Fibroblast of lung (primary cell): Measurements from ENCODE around the gene IGSF9B. TPM values are rescaled to one million over a fixed set of nuclear protein-coding genes. Genes with fewer than 3 reads are reported as not detected.

Experiments
- DNase-seq, 2 donors: peaks; one replicate each; pipeline versions ENCODE4 v3.0.0 to v3.0.0-alpha.2; 2010; ENCODE audit warnings: low read depth in 2 of 2
- H2AFZ ChIP-seq: 2 replicates; pipeline ENCODE4 v1.5.1; 2012; ENCODE audit warnings: low read length, control low read depth, inconsistent platforms
- H3K27ac ChIP-seq: 2 replicates; pipeline ENCODE4 v1.5.1; 2011; ENCODE audit warnings: low read length, control low read depth; ENCODE audit not compliant: insufficient read depth
- H3K27me3 ChIP-seq: 2 replicates; pipeline ENCODE4 v1.5.1; 2011; ENCODE audit warnings: mild to moderate bottlenecking, low read length; ENCODE audit not compliant: control insufficient read depth, insufficient read depth
- H3K36me3 ChIP-seq: 2 replicates; pipeline ENCODE4 v1.5.1; 2011; ENCODE audit warnings: low read length; ENCODE audit not compliant: control insufficient read depth, insufficient read depth
- H3K4me1 ChIP-seq: 2 replicates; pipeline ENCODE4 v1.5.1; 2011; ENCODE audit warnings: low read length; ENCODE audit not compliant: control insufficient read depth, insufficient read depth; ENCODE audit errors: extremely low read depth
- H3K4me2 ChIP-seq: 2 replicates; pipeline ENCODE4 v1.5.1; 2011; ENCODE audit warnings: low read length, control low read depth; ENCODE audit not compliant: insufficient read depth; ENCODE audit errors: extremely low read depth
- H3K4me3 ChIP-seq, 4 experiments: fragments of 200-600 bp in 1 of 4; sonication (generic) in 1 of 4; replicated peaks in 1 of 4; 2 replicates each; pipeline ENCODE4 v1.5.1; 2011 to 2016; ENCODE audit warnings: low read length in 4 of 4, low read depth in 3 of 4, mild to moderate bottlenecking in 3 of 4, control low read depth in 2 of 4, inconsistent platforms in 1 of 4, mixed read lengths in 1 of 4; ENCODE audit not compliant: insufficient read depth in 1 of 4; ENCODE audit errors: control extremely low read depth in 1 of 4
- H3K79me2 ChIP-seq: 2 replicates; pipeline ENCODE4 v1.5.1; 2012; ENCODE audit warnings: mild to moderate bottlenecking, low read length, inconsistent platforms; ENCODE audit not compliant: control insufficient read depth, insufficient read depth
- H3K9ac ChIP-seq: 2 replicates; pipeline ENCODE4 v1.5.1; 2011; ENCODE audit warnings: mild to moderate bottlenecking, low read length, control low read depth; ENCODE audit not compliant: insufficient read depth
- H3K9me3 ChIP-seq: 2 replicates; pipeline ENCODE4 v1.5.1; 2012; ENCODE audit warnings: low read depth, low read length; ENCODE audit not compliant: control insufficient read depth, insufficient read depth
- H4K20me1 ChIP-seq: 2 replicates; pipeline ENCODE4 v1.5.1; 2011; ENCODE audit warnings: low read length; ENCODE audit not compliant: control insufficient read depth, insufficient read depth; ENCODE audit errors: extremely low read depth
- CTCF ChIP-seq, 2 donors: IDR thresholded peaks in 1 of 2; conservative IDR thresholded peaks in 1 of 2; 1 replicate in 1 of 2; 2 replicates in 1 of 2; pipeline ENCODE4 v1.5.1; 2011 to 2012; ENCODE audit warnings: low read length in 2 of 2, control low read depth in 1 of 2, inconsistent platforms in 1 of 2, low read depth in 1 of 2, mild to moderate bottlenecking in 1 of 2
- EZH2 ChIP-seq: IDR thresholded peaks from 2 replicates; pipeline ENCODE4 v1.5.1; 2012; ENCODE audit warnings: low read length, control low read depth, mild to moderate bottlenecking; ENCODE audit errors: missing control alignments
- polyA plus RNA-seq, 2 donors: library from polyadenylated mRNA; depleted of rRNA in 1 of 2; stranded (reverse) in 1 of 2; unstranded in 1 of 2; fragments of >200 nt; gene quantifications; 2 replicates each; pipeline ENCODE4 v1.2.1, GENCODE V29; 2011 to 2012; ENCODE audit warnings: missing spikeins in 1 of 2
- total RNA-seq: library from RNA; depleted of rRNA; stranded (reverse); fragments of >200 nt; gene quantifications from 2 replicates; pipeline ENCODE4 v1.2.1, GENCODE V29; 2014

The IGSF9B gene
- total and polyA plus RNA-seq, 2 donors (not counting 1 experiment from before 2014, with no cell fraction given), result under 0.01 TPM; not detected in 1

DNA sequence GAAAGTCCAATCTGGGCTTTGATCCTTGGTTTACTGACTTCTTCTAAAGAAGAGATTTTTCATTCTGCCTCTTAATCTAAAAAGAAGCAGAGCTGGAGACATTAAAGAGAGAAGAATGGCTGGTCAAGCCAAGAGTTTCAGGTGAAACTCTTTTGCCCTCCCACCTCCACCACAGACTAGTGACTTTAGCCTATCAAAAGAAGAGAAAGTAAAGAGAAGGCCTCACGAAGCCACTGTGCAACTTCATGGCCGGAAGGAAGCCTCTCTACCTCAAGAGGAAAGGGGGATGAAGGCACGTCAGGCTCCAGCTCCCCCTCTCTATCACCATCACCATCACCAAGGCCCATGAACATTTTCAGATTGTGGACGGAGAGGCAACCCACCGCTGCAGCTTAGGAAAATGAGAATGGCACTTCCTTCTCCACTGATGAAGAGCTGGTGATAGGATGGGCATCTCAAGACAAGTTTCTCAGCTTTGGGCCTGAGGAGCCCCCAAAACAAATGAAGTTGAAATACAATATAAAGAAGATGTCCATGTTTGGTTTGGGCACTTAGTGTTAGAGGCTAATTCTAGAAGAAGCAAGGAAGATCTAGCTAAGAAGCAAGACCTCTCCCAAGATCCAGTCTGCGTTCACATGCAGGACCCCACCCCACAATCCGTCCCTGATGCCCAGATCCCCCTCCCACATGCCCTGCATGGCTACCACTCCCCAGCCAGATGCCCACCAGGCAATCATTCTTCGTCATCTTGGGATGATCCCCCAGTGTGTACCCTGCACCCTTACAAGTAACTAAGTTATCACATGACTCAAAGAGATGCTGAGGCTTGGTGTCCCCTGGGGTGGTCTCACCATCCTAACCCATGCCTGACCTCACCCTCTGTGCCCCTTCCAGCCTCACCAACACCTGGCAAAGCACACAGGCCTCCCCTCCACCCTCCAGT is 52.6 kb downstream of the IGSF9B start:
- H3K9ac ChIP-seq, result no peak overlapping the region
- H3K27me3 ChIP-seq, result no peaks in the 10 kb centered on the region
- H3K4me3 ChIP-seq, result no peak overlapping the region
- no peaks in the 10 kb centered on the region for H3K4me1 ChIP-seq
- H3K4me2 ChIP-seq, result no peak overlapping the region
- H3K79me2 ChIP-seq, result no peaks in the 10 kb centered on the region
- no peaks in the 10 kb centered on the region for H4K20me1 ChIP-seq
- H3K36me3 ChIP-seq, result no peaks in the 10 kb centered on the region
- no peak overlapping the region for H3K27ac ChIP-seq
- H3K9me3 ChIP-seq, result no peaks in the 10 kb centered on the region
- no peak overlapping the region for H2AFZ ChIP-seq
- TF ChIP-seq EZH2, result no peak
- TF ChIP-seq CTCF (conservative IDR thresholded peaks at IDR 0.05 in 1 of 2, IDR thresholded peaks at IDR 0.05 in 1 of 2; ENCODE audit: low read depth in 1 of 2, low read length in 2 of 2), result no peak
- no peak for DNase-seq

GRCh38 chr11:133903056-133903455 is 53.7 kb downstream of the IGSF9B start:
- H3K36me3 ChIP-seq, result no peaks in the 10 kb centered on the region
- H3K4me2 ChIP-seq, result no peak overlapping the region
- H2AFZ ChIP-seq, result no peak overlapping the region
- no peaks in the 10 kb centered on the region for H3K27me3 ChIP-seq
- no peak overlapping the region for H3K4me3 ChIP-seq
- H3K9ac ChIP-seq, result no peak overlapping the region
- H3K79me2 ChIP-seq, result no peaks in the 10 kb centered on the region
- DNase-seq, result no peak
- no peaks in the 10 kb centered on the region for H4K20me1 ChIP-seq
- H3K9me3 ChIP-seq, result no peaks in the 10 kb centered on the region
- no peak overlapping the region for H3K27ac ChIP-seq
- no peaks in the 10 kb centered on the region for H3K4me1 ChIP-seq
- TF ChIP-seq EZH2 (no peak), CTCF (conservative IDR thresholded peaks at IDR 0.05 in 1 of 2, IDR thresholded peaks at IDR 0.05 in 1 of 2; ENCODE audit: low read depth in 1 of 2, low read length in 2 of 2) (no peak)

GRCh38 chr11:133902506-133902905 is 54.3 kb downstream of the IGSF9B start:
- no peaks in the 10 kb centered on the region for H4K20me1 ChIP-seq
- no peak overlapping the region for H3K9ac ChIP-seq
- H3K4me2 ChIP-seq, result no peak overlapping the region
- H3K79me2 ChIP-seq, result no peaks in the 10 kb centered on the region
- H2AFZ ChIP-seq, result no peak overlapping the region
- no peaks in the 10 kb centered on the region for H3K4me1 ChIP-seq
- no peak for DNase-seq
- no peak overlapping the region for H3K27ac ChIP-seq
- no peaks in the 10 kb centered on the region for H3K9me3 ChIP-seq
- TF ChIP-seq EZH2 (no peak), CTCF (conservative IDR thresholded peaks at IDR 0.05 in 1 of 2, IDR thresholded peaks at IDR 0.05 in 1 of 2; ENCODE audit: low read depth in 1 of 2, low read length in 2 of 2) (no peak)
- H3K4me3 ChIP-seq, result no peak overlapping the region
- H3K36me3 ChIP-seq, result no peaks in the 10 kb centered on the region
- H3K27me3 ChIP-seq, result no peaks in the 10 kb centered on the region
